OCI-LY7 (cell line): ENCODE measurements around the gene CDC42BPG. TPM values are rescaled to one million over a fixed set of nuclear protein-coding genes. Genes with fewer than 3 reads are reported as not detected.
A peak's percentile ranks its signal among the peaks of the same experiment; 100 is the strongest.

Source experiments
- BruUV-seq: library from RNA; stranded (reverse); fragments of 400-500 nt; replicated peaks from 2 replicates; lab custom pipeline; 2021; lab: Mats Ljungman, UMichigan
- CTCF ChIA-PET: fragments of 300-600 bp; sonication (Branson Sonifier 250); formaldehyde crosslinking; loops from one replicate; lab custom pipeline; 2022; ENCODE audit warnings: antibody characterized with exemption; ENCODE audit not compliant: unreplicated experiment; lab: Charles Lee
- POLR2A ChIA-PET: fragments of 300-600 bp; sonication (Branson Sonifier 250); formaldehyde crosslinking; loops from one replicate; lab custom pipeline; 2022; ENCODE audit warnings: antibody characterized with exemption; lab: Charles Lee
- DNase-seq: peaks from one replicate; pipeline ENCODE4 v3.0.0-alpha.2; 2015; ENCODE audit warnings: low spot score
- H2AFZ ChIP-seq: fragments of 200-600 bp; sonication (generic), shearing (Covaris generic); 2 replicates; pipeline ENCODE4 v1.6.1; 2014; ENCODE audit warnings: mild to moderate bottlenecking, antibody characterized with exemption, low read length, moderate library complexity
- H3K27ac ChIP-seq: fragments of 200-600 bp; sonication (generic); 2 replicates; pipeline ENCODE4 v1.5.1; 2014; ENCODE audit warnings: mixed run types, low read depth, mild to moderate bottlenecking, moderate library complexity, low read length, inconsistent platforms; ENCODE audit not compliant: poor library complexity, severe bottlenecking
- H3K36me3 ChIP-seq: fragments of 200-600 bp; sonication (generic); 2 replicates; pipeline ENCODE4 v1.6.1; 2014; ENCODE audit warnings: mild to moderate bottlenecking, antibody characterized with exemption, low read length, moderate library complexity, mixed read lengths; ENCODE audit not compliant: insufficient read depth
- H3K4me1 ChIP-seq: fragments of 200-600 bp; sonication (generic); 2 replicates; pipeline ENCODE4 v1.5.1; 2014; ENCODE audit warnings: mild to moderate bottlenecking, low read length; ENCODE audit not compliant: insufficient read depth, poor library complexity, severe bottlenecking
- H3K4me2 ChIP-seq: fragments of 200-600 bp; sonication (generic); 2 replicates; pipeline ENCODE4 v1.6.1; 2014; ENCODE audit warnings: mild to moderate bottlenecking, low read length
- H3K4me3 ChIP-seq: fragments of 200-600 bp; sonication (generic); 2 replicates; pipeline ENCODE4 v1.5.1; 2014; ENCODE audit warnings: mild to moderate bottlenecking, low read depth, low read length; ENCODE audit not compliant: poor library complexity, severe bottlenecking
- H3K79me2 ChIP-seq: fragments of 200-600 bp; sonication (generic); 2 replicates; pipeline ENCODE4 v1.6.1; 2016; ENCODE audit warnings: low read depth, mild to moderate bottlenecking, low read length, moderate library complexity, mixed read lengths; ENCODE audit not compliant: insufficient read depth
- H3K9me2 ChIP-seq: fragments of 200-600 bp; sonication (generic); 2 replicates; pipeline ENCODE4 v1.6.1; 2016; ENCODE audit warnings: mild to moderate bottlenecking, low read length, mixed read lengths; ENCODE audit not compliant: insufficient read depth
- H3K9me3 ChIP-seq: fragments of 200-600 bp; sonication (generic); 2 replicates; pipeline ENCODE4 v1.6.1; 2014; ENCODE audit warnings: mild to moderate bottlenecking, mixed run types, low read length, mixed read lengths
- H4K20me1 ChIP-seq: fragments of 200-600 bp; sonication (generic); 2 replicates; pipeline ENCODE4 v1.6.1; 2014; ENCODE audit warnings: mild to moderate bottlenecking, antibody characterized with exemption, low read length, moderate library complexity, mixed read lengths; ENCODE audit not compliant: insufficient read depth
- EZH2phosphoT487 ChIP-seq: fragments of 200-600 bp; sonication (generic); IDR thresholded peaks from 2 replicates; pipeline ENCODE4 v1.6.1; 2018; ENCODE audit warnings: low read depth, borderline replicate concordance, mild to moderate bottlenecking, mixed run types, antibody characterized with exemption, low read length, moderate library complexity, mixed read lengths
- intact Hi-C: fragments of 100-400 bp; cut with micrococcal nuclease; formaldehyde crosslinking; loops from one replicate; pipeline ENCODE4 v1.10.0; 2022; ENCODE audit not compliant: unreplicated experiment
- total RNA-seq, 2 experiments: library from RNA; depleted of rRNA in 1 of 2; stranded (reverse); fragments of >200 nt in 1 of 2; shearing (Covaris generic) in 1 of 2; gene quantifications; 2 replicates each; pipeline ENCODE4 v1.2.3, GENCODE V29; 2014 to 2022
- TF ChIP-seq, protein P1 (sequence below): fragments of 200-600 bp; sonication (generic); conservative IDR thresholded peaks from 2 replicates; pipeline ENCODE4 v1.5.1; 2014; ENCODE audit warnings: mild to moderate bottlenecking, antibody characterized with exemption, low read length, moderate library complexity, mixed read lengths

The CDC42BPG gene
- total RNA-seq, 2 experiments from 2014 or later: 3.5 to 4.9 TPM

DNA sequence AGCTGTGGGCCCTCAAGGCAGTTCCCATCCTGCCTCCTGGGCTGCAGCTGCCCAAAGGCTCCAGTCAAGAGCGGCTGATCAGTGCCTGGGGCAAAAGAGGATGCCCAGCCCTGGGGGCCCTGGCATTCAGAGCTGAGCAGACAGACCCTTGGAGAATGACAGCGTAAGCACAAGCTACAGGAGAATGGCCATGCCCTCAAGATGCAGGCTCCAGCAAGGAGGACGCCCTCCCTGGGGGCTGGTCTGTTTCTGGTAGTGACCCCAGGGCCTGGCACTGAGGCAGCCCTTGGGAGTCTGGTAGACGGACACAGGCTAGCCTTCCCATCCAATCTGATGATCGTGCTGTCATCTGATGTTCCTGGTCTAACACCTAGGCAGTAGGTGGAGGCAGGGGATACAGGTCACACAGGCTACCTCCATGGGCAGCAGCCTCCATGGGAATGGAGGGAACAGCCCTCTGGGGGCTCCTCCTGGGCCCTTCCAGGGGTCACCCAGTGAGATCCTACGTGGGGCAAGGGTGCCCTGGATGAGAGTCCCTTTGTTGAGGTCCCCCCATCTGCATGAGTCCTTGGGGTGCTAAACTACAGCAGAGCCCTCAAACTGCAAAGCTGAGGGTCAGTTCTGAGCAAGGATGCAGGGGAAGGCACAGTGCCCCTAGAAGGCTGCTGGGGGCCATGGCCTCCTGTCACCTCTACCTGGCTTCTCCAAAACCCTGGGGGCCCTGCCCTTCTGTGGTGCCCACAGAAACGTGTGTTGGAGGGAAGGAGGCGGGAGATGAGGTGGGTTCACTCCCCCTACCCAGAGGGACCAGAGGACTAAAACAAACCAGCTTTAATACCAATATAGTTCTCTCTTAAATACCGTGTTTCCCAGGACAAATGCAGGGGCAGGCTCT is 55.9 kb downstream of the CDC42BPG start:
- no peak overlapping the region for H3K27ac ChIP-seq
- peaks cover 7% of the 10 kb centered on the region for H3K4me1 ChIP-seq
- no peaks in the 10 kb centered on the region for H3K9me2 ChIP-seq
- no peak for DNase-seq
- no peak overlapping the region for H3K4me3 ChIP-seq
- intact Hi-C loops: loop anchor here (5.0 kb wide), 1 partner anchor 104 kb away; no protein-coding TSS in a partner anchor
- TF ChIP-seq EZH2phosphoT487: no peak
- TF ChIP-seq, protein P1, sequence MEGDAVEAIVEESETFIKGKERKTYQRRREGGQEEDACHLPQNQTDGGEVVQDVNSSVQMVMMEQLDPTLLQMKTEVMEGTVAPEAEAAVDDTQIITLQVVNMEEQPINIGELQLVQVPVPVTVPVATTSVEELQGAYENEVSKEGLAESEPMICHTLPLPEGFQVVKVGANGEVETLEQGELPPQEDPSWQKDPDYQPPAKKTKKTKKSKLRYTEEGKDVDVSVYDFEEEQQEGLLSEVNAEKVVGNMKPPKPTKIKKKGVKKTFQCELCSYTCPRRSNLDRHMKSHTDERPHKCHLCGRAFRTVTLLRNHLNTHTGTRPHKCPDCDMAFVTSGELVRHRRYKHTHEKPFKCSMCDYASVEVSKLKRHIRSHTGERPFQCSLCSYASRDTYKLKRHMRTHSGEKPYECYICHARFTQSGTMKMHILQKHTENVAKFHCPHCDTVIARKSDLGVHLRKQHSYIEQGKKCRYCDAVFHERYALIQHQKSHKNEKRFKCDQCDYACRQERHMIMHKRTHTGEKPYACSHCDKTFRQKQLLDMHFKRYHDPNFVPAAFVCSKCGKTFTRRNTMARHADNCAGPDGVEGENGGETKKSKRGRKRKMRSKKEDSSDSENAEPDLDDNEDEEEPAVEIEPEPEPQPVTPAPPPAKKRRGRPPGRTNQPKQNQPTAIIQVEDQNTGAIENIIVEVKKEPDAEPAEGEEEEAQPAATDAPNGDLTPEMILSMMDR: no peak
- H2AFZ ChIP-seq: no peak overlapping the region
- H3K4me2 ChIP-seq: no peak overlapping the region
- CTCF ChIA-PET: no interaction called here
- no peaks in the 10 kb centered on the region for H3K79me2 ChIP-seq
- H3K9me3 ChIP-seq: no peaks in the 10 kb centered on the region
- no TSS peak for BruUV-seq
- peaks cover 62% of the 10 kb centered on the region for H3K36me3 ChIP-seq
- H4K20me1 ChIP-seq: no peaks in the 10 kb centered on the region
- POLR2A ChIA-PET: no interaction called here

DNA sequence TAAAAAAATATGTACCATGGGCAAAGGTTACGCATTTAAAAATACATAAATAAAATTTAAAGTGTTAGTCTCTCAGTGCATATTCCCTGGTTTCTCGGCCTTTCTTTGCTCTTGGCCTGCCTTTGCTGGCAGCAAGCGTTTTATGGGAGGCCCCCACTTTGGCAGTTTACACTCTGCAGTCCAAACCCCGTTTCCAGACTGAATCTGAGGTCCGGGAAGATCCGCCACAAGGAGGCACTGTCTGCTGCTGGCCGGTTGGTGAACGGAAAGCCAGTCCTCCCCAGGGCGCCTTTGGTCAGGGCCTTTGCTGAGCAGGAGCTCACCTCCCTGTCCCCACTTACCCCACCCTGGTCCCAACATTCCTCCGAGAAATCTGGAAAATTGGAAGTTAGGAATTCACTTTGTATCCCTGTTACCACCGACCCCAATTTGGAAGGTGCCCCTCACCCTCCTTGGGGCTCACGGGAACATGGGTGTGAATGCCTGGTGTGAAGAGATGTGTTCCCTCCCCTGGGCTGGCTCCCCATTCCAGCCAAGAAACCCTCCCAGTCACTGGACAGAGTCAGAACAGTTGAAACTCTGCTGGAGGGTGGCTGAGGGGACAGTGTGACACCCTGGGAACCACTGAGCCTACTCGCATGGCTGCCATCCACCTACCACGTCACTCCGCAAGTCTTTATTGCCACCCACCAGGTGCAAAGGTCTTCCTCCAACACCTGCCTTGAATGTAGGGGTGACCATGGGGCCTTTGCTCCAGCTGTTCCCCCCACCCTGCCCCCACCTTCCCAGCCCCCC is 56.7 kb downstream of the CDC42BPG start:
- TF ChIP-seq, protein P1: peak; percentile 98
- TF ChIP-seq EZH2phosphoT487: no peak
- no peak overlapping the region for H2AFZ ChIP-seq
- DNase-seq: peak; percentile 63
- no peak overlapping the region for H3K4me2 ChIP-seq
- peaks cover 14% of the 10 kb centered on the region for H3K4me1 ChIP-seq
- H3K36me3 ChIP-seq: peaks cover 56% of the 10 kb centered on the region
- H3K27ac ChIP-seq: peak overlapping the region; percentile 6
- H4K20me1 ChIP-seq: no peaks in the 10 kb centered on the region
- H3K79me2 ChIP-seq: no peaks in the 10 kb centered on the region
- intact Hi-C loops: loop anchor here (2.0 to 5.0 kb wide), 3 partner anchors 15 to 105 kb away; partner anchors contain the start of genes CDC42BPG and MAP4K2
- H3K9me3 ChIP-seq: no peaks in the 10 kb centered on the region
- ChIA-PET CTCF (no interaction called here), POLR2A (interaction anchor here (0.5 kb wide), 1 partner anchor 58 kb away, joined by 3 read pairs; no protein-coding TSS in a partner anchor)
- no TSS peak for BruUV-seq
- no peak overlapping the region for H3K4me3 ChIP-seq
- no peaks in the 10 kb centered on the region for H3K9me2 ChIP-seq
